Natural killer cell (primary cell): ENCODE measurements around the gene TRAP1. TPM values are rescaled to one million over a fixed set of nuclear protein-coding genes. Genes with fewer than 3 reads are reported as not detected.
A peak's percentile ranks its signal among the peaks of the same experiment; 100 is the strongest.

Experiments used
- ATAC-seq, 3 donors: fragments of 150-1000 bp in 2 of 3; fragments of 200-7000 bp in 1 of 3; cut with Tn5 transposase; 1 replicate in 1 of 3; 2 replicates in 2 of 3; pipeline ENCODE4 v1.10.0; 2021; ENCODE audit warnings: mild to moderate bottlenecking in 2 of 3, moderate library complexity in 2 of 3
- DNase-seq, 2 donors: peaks; one replicate each; pipeline versions ENCODE4 v3.0.0 to v3.0.0-alpha.2; 2013 to 2021; ENCODE audit warnings: mixed read lengths in 1 of 2
- H3K27ac ChIP-seq: one replicate; pipeline ENCODE4 v1.5.1; 2013; ENCODE audit warnings: mild to moderate bottlenecking, low read length
- H3K27me3 ChIP-seq: one replicate; pipeline ENCODE4 v1.6.1; 2013; ENCODE audit warnings: low read length; ENCODE audit not compliant: control insufficient read depth, insufficient read depth
- H3K36me3 ChIP-seq: one replicate; pipeline ENCODE4 v1.6.1; 2013; ENCODE audit warnings: low read length; ENCODE audit not compliant: control insufficient read depth, insufficient read depth
- H3K4me1 ChIP-seq: one replicate; pipeline ENCODE4 v1.6.1; 2013; ENCODE audit warnings: low read length; ENCODE audit not compliant: control insufficient read depth, insufficient read depth
- H3K4me3 ChIP-seq: one replicate; pipeline ENCODE4 v1.5.1; 2013; ENCODE audit warnings: low read length
- H3K9me3 ChIP-seq: one replicate; pipeline ENCODE4 v1.6.1; 2013; ENCODE audit warnings: low read length; ENCODE audit not compliant: control insufficient read depth, insufficient read depth
- H3K27ac Mint-ChIP-seq, 2 donors: one replicate each; pipeline ENCODE4 v1.8.0; 2022; ENCODE audit warnings: mild to moderate bottlenecking in 2 of 2, mixed read lengths in 2 of 2, moderate library complexity in 1 of 2
- H3K27me3 Mint-ChIP-seq, 2 donors: one replicate each; pipeline ENCODE4 v1.8.0; 2022; ENCODE audit warnings: low read depth in 2 of 2, mixed read lengths in 2 of 2
- H3K36me3 Mint-ChIP-seq: one replicate; pipeline ENCODE4 v1.8.0; 2022; ENCODE audit warnings: mixed read lengths
- H3K4me1 Mint-ChIP-seq, 2 donors: one replicate each; pipeline ENCODE4 v1.8.0; 2022; ENCODE audit warnings: mixed read lengths in 2 of 2
- H3K4me3 Mint-ChIP-seq: one replicate; pipeline ENCODE4 v1.8.0; 2022; ENCODE audit warnings: mild to moderate bottlenecking, moderate library complexity, mixed read lengths
- H3K9me3 Mint-ChIP-seq, 2 donors: one replicate each; pipeline ENCODE4 v1.8.0; 2022; ENCODE audit warnings: mixed read lengths in 2 of 2
- CTCF ChIP-seq: fragments of 200-600 bp; IDR thresholded peaks from one replicate; pipeline ENCODE4 v1.8.0; 2022; ENCODE audit warnings: antibody characterized with exemption
- WGBS: methylation state at CpG from one replicate; pipeline ENCODE4 v1.1.7; 2013; ENCODE audit warnings: missing lambda C conversion rate; ENCODE audit not compliant: insufficient coverage; 5-methylcytosine and 5-hydroxymethylcytosine counted together
- intact Hi-C: fragments of 100-400 bp; cut with micrococcal nuclease; formaldehyde crosslinking; loops from one replicate; pipeline ENCODE4 v1.14.2; 2022
- total RNA-seq, 4 donors: library from RNA; stranded (reverse); fragments of 120-200 nt in 1 of 4; gene quantifications; one replicate each; pipeline versions ENCODE4 v1.2.3 to v1.2.4, GENCODE V29; 2013 to 2022

Gene TRAP1
- total RNA-seq, 3 donors from 2014 or later (not counting 1 experiment from before 2014, with no cell fraction given): 33.7 to 56.7 (median 54.6) TPM

GRCh38 chr16:3727806-3728381, 10.6 kb upstream of the TRAP1 start:
- no peaks in the 10 kb centered on the region for H3K9me3 Mint-ChIP-seq
- 97% methylated on average over 21 of the region's 21 CpGs for WGBS
- H3K27me3 Mint-ChIP-seq: no peaks in the 10 kb centered on the region
- H3K27me3 ChIP-seq: no peaks in the 10 kb centered on the region
- ATAC-seq (no peak), DNase-seq (no peak)
- H3K4me1 ChIP-seq: no peaks in the 10 kb centered on the region
- no peak overlapping the region for H3K27ac Mint-ChIP-seq
- H3K4me1 Mint-ChIP-seq: peaks cover 0 to 4% of the 10 kb centered on the region in 2 donors
- H3K27ac ChIP-seq: no peak overlapping the region
- H3K9me3 ChIP-seq: no peaks in the 10 kb centered on the region
- no peak for TF ChIP-seq CTCF
- intact Hi-C loops: no loop called here
- peaks cover 10% of the 10 kb centered on the region for H3K36me3 Mint-ChIP-seq
- H3K36me3 ChIP-seq: peaks cover 52% of the 10 kb centered on the region
- no peak overlapping the region for H3K4me3 Mint-ChIP-seq
- H3K4me3 ChIP-seq: no peak overlapping the region

GRCh38 chr16:3726021-3726687, 8.8 kb upstream of the TRAP1 start:
- Mint-ChIP-seq H3K27me3 (no peaks in the 10 kb centered on the region), H3K4me1 (no peaks in the 10 kb centered on the region)
- no peak for TF ChIP-seq CTCF

GRCh38 chr16:3725276-3725675, 8.0 kb upstream of the TRAP1 start:
- WGBS: 83% methylated on average over 8 of the region's 8 CpGs
- no peak for TF ChIP-seq CTCF
- Histone ChIP-seq H3K36me3 (peaks cover 32% of the 10 kb centered on the region), H3K4me1 (no peaks in the 10 kb centered on the region), H3K4me3 (no peak overlapping the region), H3K27me3 (no peaks in the 10 kb centered on the region), H3K9me3 (no peaks in the 10 kb centered on the region), H3K27ac (no peak overlapping the region)
- no peaks in the 10 kb centered on the region for H3K9me3 Mint-ChIP-seq
- no peak for ATAC-seq
- no peak for DNase-seq
- H3K4me1 Mint-ChIP-seq: no peaks in the 10 kb centered on the region
- peak overlapping the region; percentile 51 to 67 for H3K27ac Mint-ChIP-seq
- no peak overlapping the region for H3K4me3 Mint-ChIP-seq
- intact Hi-C loops: no loop called here
- H3K27me3 Mint-ChIP-seq: no peaks in the 10 kb centered on the region
- H3K36me3 Mint-ChIP-seq: peaks cover 8% of the 10 kb centered on the region

More at GRCh38 chr16:3726021-3726687, 8.8 kb upstream of the TRAP1 start:
- no peak overlapping the region for H3K4me3 ChIP-seq
- DNase-seq: no peak
- WGBS: 93% methylated on average over 33 of the region's 33 CpGs
- intact Hi-C loops: no loop called here
- no peak for ATAC-seq
- no peaks in the 10 kb centered on the region for H3K9me3 ChIP-seq
- no peaks in the 10 kb centered on the region for H3K4me1 ChIP-seq
- Mint-ChIP-seq H3K27ac (no peak overlapping the region), H3K9me3 (no peaks in the 10 kb centered on the region), H3K36me3 (peaks cover 10% of the 10 kb centered on the region), H3K4me3 (no peak overlapping the region)
- H3K27ac ChIP-seq: no peak overlapping the region
- no peaks in the 10 kb centered on the region for H3K27me3 ChIP-seq
- peaks cover 40% of the 10 kb centered on the region for H3K36me3 ChIP-seq
